Activated CD4-positive, alpha-beta T cell treated with anti-CD3 and anti-CD28 coated beads, Interleukin-2, amount 50 U/mL, for 48 hours (primary cell): ENCODE data around the gene ATRIP.
"Not testable (repeated sequence)": the region's sequence is repeated elsewhere in the genome, so short reads cannot be mapped to it uniquely, and the experiment has no call there.

Experiments
- DNase-seq, 2 experiments: peaks; one replicate each; pipeline ENCODE4 v3.0.0-alpha.2; 2020

Gene ATRIP

GRCh38 chr3:48439820-48440589 is 6.5 kb upstream of the ATRIP start, which contains the start of the genes CCDC51 and TMA7:
Gene CCDC51, minus strand, starts transcription at chr3:48440119. Its CDS starts 4,991 bp downstream, at chr3:48435128.
Gene TMA7, plus strand, starts transcription at chr3:48440257. Its CDS starts 40 bp downstream, at chr3:48440297.
- peak; percentile 99 for DNase-seq

GRCh38 chr3:48440590-48440958 is 6.0 kb upstream of the ATRIP start:
- no peak for DNase-seq

GRCh38 chr3:48441940-48442339 is 4.6 kb upstream of the ATRIP start:
- no peak for DNase-seq

- DNase-seq, result no peak
Measured at GRCh38 chr3:48445277-48445882, 1.2 kb upstream of the ATRIP start.

GRCh38 chr3:48446043-48446424 is 503 bp upstream of the ATRIP start:
- no peak for DNase-seq

- DNase-seq, result no peak
Measured at GRCh38 chr3:48451270-48451669, 4.7 kb downstream of the ATRIP start.

- DNase-seq, result no peak
Measured at GRCh38 chr3:48456456-48456855, 9.9 kb downstream of the ATRIP start.

GRCh38 chr3:48459331-48459730 is 12.8 kb downstream of the ATRIP start:
- DNase-seq, result no peak

GRCh38 chr3:48459773-48460516 is 13.4 kb downstream of the ATRIP start:
- no peak for DNase-seq

GRCh38 chr3:48460517-48460902 is 14.0 kb downstream of the ATRIP start:
- no peak for DNase-seq

- not testable (repeated sequence) for DNase-seq
Measured at GRCh38 chr3:48461767-48462166, 15.2 kb downstream of the ATRIP start.

- no peak for DNase-seq
Measured at GRCh38 chr3:48463703-48464102, 17.2 kb downstream of the ATRIP start.

- DNase-seq, result no peak
Measured at GRCh38 chr3:48464713-48465221, 18.2 kb downstream of the ATRIP start.

GRCh38 chr3:48465237-48465530 is 18.6 kb downstream of the ATRIP start:
- no peak for DNase-seq

- DNase-seq, result peak; percentile 81 to 84
Measured at GRCh38 chr3:48465531-48466378, 19.2 kb downstream of the ATRIP start.

GRCh38 chr3:48466386-48467109 is 20.0 kb downstream of the ATRIP start:
- peak; percentile 39 to 48 for DNase-seq

GRCh38 chr3:48467110-48467454 is 20.5 kb downstream of the ATRIP start:
- no peak for DNase-seq

- no peak for DNase-seq
Measured at GRCh38 chr3:48467473-48468267, 21.1 kb downstream of the ATRIP start.

- DNase-seq, result no peak
Measured at GRCh38 chr3:48468329-48468731, 21.8 kb downstream of the ATRIP start.

GRCh38 chr3:48469046-48469915 is 22.7 kb downstream of the ATRIP start:
- no peak for DNase-seq
